Measurements from ENCODE around the gene PQBP1. TPM values are rescaled to one million over a fixed set of nuclear protein-coding genes. Genes with fewer than 3 reads are reported as not detected.

The PQBP1 gene
- total RNA-seq, 2 donors from 2014 or later = 37.1 to 76.6 TPM

DNA sequence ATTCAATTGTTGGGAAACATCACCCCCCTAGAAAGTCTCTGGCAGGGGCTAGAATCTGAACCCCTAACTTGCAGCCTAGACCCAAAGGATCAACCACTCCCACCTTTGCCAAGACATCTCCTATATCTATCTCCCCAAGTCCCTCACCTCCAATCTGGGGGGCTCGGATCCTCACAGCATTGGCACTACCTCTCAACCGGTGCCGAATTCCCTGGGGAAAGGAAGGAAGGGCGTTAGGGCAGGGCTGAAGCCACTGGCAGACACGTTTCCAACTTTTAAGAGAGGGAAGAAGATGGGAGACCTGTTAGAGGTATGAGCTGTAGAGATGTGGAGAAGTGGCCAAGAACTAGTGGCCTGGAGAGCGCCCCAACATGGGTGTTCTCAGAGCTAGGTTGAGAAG, 2.8 kb upstream of the PQBP1 start:
- 83% methylated on average over 6 of the region's 6 CpGs for WGBS
- H3K9me3 ChIP-seq = no peaks in the 10 kb centered on the region
- intact Hi-C loops (cut with DNase I) = loop anchor here (5.0 kb wide), 2 partner anchors 62 to 93 kb away; partner anchors contain the start of genes HDAC6 and OTUD5
- no peak for TF ChIP-seq POLR2AphosphoS5 (IDR thresholded peaks at IDR 0.05)
- TF ChIP-seq POLR2A (IDR thresholded peaks at IDR 0.05) = no peak
- TF ChIP-seq, protein P1, sequence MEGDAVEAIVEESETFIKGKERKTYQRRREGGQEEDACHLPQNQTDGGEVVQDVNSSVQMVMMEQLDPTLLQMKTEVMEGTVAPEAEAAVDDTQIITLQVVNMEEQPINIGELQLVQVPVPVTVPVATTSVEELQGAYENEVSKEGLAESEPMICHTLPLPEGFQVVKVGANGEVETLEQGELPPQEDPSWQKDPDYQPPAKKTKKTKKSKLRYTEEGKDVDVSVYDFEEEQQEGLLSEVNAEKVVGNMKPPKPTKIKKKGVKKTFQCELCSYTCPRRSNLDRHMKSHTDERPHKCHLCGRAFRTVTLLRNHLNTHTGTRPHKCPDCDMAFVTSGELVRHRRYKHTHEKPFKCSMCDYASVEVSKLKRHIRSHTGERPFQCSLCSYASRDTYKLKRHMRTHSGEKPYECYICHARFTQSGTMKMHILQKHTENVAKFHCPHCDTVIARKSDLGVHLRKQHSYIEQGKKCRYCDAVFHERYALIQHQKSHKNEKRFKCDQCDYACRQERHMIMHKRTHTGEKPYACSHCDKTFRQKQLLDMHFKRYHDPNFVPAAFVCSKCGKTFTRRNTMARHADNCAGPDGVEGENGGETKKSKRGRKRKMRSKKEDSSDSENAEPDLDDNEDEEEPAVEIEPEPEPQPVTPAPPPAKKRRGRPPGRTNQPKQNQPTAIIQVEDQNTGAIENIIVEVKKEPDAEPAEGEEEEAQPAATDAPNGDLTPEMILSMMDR (IDR thresholded peaks at IDR 0.05) = no peak
- H3K27ac ChIP-seq = no peak overlapping the region
- H3K4me3 ChIP-seq = no peak overlapping the region
- H3K27me3 ChIP-seq (replicated peaks; ENCODE audit: insufficient read depth) = no peaks in the 10 kb centered on the region
- no peak for DNase-seq (ENCODE audit: low spot score)
- H3K36me3 ChIP-seq = no peaks in the 10 kb centered on the region
- H3K4me1 ChIP-seq (replicated peaks) = no peaks in the 10 kb centered on the region

DNA sequence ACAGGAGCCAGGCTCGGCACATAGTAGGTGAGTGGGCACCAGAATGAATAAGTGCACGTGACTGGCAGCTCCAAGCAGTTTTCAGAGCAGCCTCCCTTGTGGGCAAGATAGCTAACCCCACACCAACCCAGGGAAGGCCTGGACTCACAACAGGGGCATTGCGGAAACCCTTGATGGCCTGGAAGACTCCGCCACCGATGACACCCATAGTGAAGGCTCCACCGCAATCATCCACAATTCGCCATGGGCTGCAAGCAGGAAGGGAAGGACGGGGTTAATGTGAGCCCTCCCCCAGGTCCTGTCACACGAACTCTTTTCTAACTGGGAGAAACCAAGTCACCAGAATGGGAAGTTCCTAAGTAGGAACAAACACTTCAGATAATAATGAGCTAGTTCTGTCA, 1.1 kb upstream of the PQBP1 start:
- WGBS = 25% methylated on average over 2 of the region's 9 CpGs
- Histone ChIP-seq H3K27ac (peak overlapping the region; percentile 95), H3K4me3 (peak overlapping the region; percentile 54 to 57), H3K27me3 (replicated peaks; ENCODE audit: insufficient read depth) (no peaks in the 10 kb centered on the region), H3K4me1 (replicated peaks) (no peaks in the 10 kb centered on the region), H3K9me3 (no peaks in the 10 kb centered on the region), H3K36me3 (no peaks in the 10 kb centered on the region)
- intact Hi-C loops (cut with DNase I) = loop anchor here (5.0 kb wide), 2 partner anchors 61 to 94 kb away; partner anchors contain the start of genes HDAC6 and OTUD5
- TF ChIP-seq POLR2A (IDR thresholded peaks at IDR 0.05) = no peak
- no peak for TF ChIP-seq POLR2AphosphoS5 (IDR thresholded peaks at IDR 0.05)
- TF ChIP-seq, protein P1 (IDR thresholded peaks at IDR 0.05) = no peak
- no peak for DNase-seq (ENCODE audit: low spot score)

- Histone ChIP-seq H3K4me1 (replicated peaks) (no peaks in the 10 kb centered on the region), H3K27ac (peak overlapping the region; percentile 95), H3K9me3 (no peaks in the 10 kb centered on the region), H3K4me3 (peak overlapping the region; percentile 54 to 57), H3K36me3 (no peaks in the 10 kb centered on the region), H3K27me3 (replicated peaks; ENCODE audit: insufficient read depth) (no peaks in the 10 kb centered on the region)
- WGBS = 1% methylated on average over 36 of the region's 38 CpGs
- intact Hi-C loops (cut with DNase I) = loop anchor here (5.0 kb wide), 2 partner anchors 60 to 95 kb away; partner anchors contain the start of genes HDAC6 and OTUD5
- TF ChIP-seq, protein P1 (IDR thresholded peaks at IDR 0.05) = no peak
- peak; percentile 44 for TF ChIP-seq POLR2AphosphoS5 (IDR thresholded peaks at IDR 0.05)
- TF ChIP-seq POLR2A (IDR thresholded peaks at IDR 0.05) = no peak
- DNase-seq (ENCODE audit: low spot score) = peak; percentile 76
Measured at GRCh38 chrX:48897157-48897624, 539 bp upstream of the PQBP1 start.

DNA sequence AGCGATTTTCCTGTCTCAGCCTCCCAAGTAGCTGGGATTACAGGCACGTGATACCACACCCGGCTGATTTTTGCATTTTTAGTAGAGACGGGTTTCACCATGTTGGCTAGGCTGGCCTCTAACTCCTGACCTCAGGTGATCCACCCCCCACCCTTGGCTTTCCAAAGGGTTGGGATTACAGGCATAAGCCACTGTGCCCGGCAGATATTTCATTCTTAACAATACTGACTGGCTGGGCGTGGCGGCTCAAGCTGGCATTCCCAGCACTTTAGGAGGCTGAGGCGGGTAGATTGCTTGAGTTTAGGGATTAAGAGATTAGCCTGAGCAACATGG, 1.3 kb downstream of the PQBP1 start:
- H3K9me3 ChIP-seq = no peaks in the 10 kb centered on the region
- no peaks in the 10 kb centered on the region for H3K4me1 ChIP-seq (replicated peaks)
- WGBS = 68% methylated on average over 8 of the region's 8 CpGs
- intact Hi-C loops (cut with DNase I) = loop anchor here (5.0 kb wide), 2 partner anchors 58 to 97 kb away; partner anchors contain the start of genes HDAC6 and OTUD5
- no peaks in the 10 kb centered on the region for H3K27me3 ChIP-seq (replicated peaks; ENCODE audit: insufficient read depth)
- no peak for TF ChIP-seq POLR2A (IDR thresholded peaks at IDR 0.05)
- TF ChIP-seq POLR2AphosphoS5 (IDR thresholded peaks at IDR 0.05) = no peak
- TF ChIP-seq, protein P1 (IDR thresholded peaks at IDR 0.05) = no peak
- H3K27ac ChIP-seq = no peak overlapping the region
- no peak for DNase-seq (ENCODE audit: low spot score)
- no peaks in the 10 kb centered on the region for H3K36me3 ChIP-seq
- no peak overlapping the region for H3K4me3 ChIP-seq

DNA sequence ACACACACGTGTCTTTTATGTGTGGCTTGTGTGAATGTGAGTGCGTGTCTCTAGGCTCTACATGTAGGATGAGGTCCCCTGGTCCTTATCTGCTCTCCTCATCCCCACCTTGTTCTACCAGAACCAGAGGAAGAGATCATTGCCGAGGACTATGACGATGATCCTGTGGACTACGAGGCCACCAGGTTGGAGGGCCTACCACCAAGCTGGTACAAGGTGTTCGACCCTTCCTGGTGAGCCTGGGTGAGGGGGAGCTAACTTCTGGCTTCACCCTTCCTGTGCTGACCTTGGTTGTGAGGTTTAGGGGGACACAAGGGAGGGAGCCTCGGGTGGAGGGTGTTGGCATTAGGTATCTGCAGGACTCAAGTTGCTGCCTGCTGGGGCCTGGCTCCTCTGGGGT, 3.3 kb downstream of the PQBP1 start:
- WGBS = 95% methylated on average over 6 of the region's 7 CpGs

More for the DNA sequence above, 3.3 kb downstream of the PQBP1 start:
- H3K4me1 ChIP-seq (replicated peaks) = no peaks in the 10 kb centered on the region
- TF ChIP-seq, protein P1 (IDR thresholded peaks at IDR 0.05) = no peak
- TF ChIP-seq POLR2AphosphoS5 (IDR thresholded peaks at IDR 0.05) (no peak), POLR2A (IDR thresholded peaks at IDR 0.05) (no peak)
- no peaks in the 10 kb centered on the region for H3K36me3 ChIP-seq
- H3K27me3 ChIP-seq (replicated peaks; ENCODE audit: insufficient read depth) = no peaks in the 10 kb centered on the region
- DNase-seq (ENCODE audit: low spot score) = no peak
- H3K27ac ChIP-seq = no peak overlapping the region
- no peak overlapping the region for H3K4me3 ChIP-seq
- intact Hi-C loops (cut with DNase I) = no loop called here
- H3K9me3 ChIP-seq = no peaks in the 10 kb centered on the region

Data from prostate gland (tissue), 2 donors.